Calu3 (cell line): ENCODE measurements around the gene REELD1. TPM values are rescaled to one million over a fixed set of nuclear protein-coding genes. Genes with fewer than 3 reads are reported as not detected.

Experiments used
- BruUV-seq: library from RNA; stranded (reverse); fragments of 400-500 nt; replicated peaks from 2 replicates; lab custom pipeline; 2021; lab: Mats Ljungman, UMichigan
- CTCF ChIA-PET: fragments of 300-600 bp; sonication (Branson Sonifier 250); formaldehyde crosslinking; loops from one replicate; lab custom pipeline; 2022; ENCODE audit warnings: antibody characterized with exemption; lab: Charles Lee
- DNase-seq: peaks from one replicate; pipeline ENCODE4 v3.0.0; 2022
- H3K27ac Mint-ChIP-seq: one replicate; pipeline ENCODE4 v1.8.0; 2022; ENCODE audit warnings: mixed read lengths; ENCODE audit not compliant: unreplicated experiment
- H3K27me3 Mint-ChIP-seq: one replicate; pipeline ENCODE4 v1.8.0; 2022; ENCODE audit warnings: mixed read lengths; ENCODE audit not compliant: unreplicated experiment
- H3K36me3 Mint-ChIP-seq: one replicate; pipeline ENCODE4 v1.8.0; 2022; ENCODE audit warnings: mild to moderate bottlenecking, moderate library complexity, mixed read lengths; ENCODE audit not compliant: insufficient read depth, unreplicated experiment
- H3K4me1 Mint-ChIP-seq: one replicate; pipeline ENCODE4 v1.8.0; 2022; ENCODE audit warnings: mild to moderate bottlenecking, low read depth, mixed read lengths; ENCODE audit not compliant: unreplicated experiment
- H3K4me3 Mint-ChIP-seq: one replicate; pipeline ENCODE4 v1.8.0; 2022; ENCODE audit warnings: mild to moderate bottlenecking, low read depth, moderate library complexity, mixed read lengths; ENCODE audit not compliant: unreplicated experiment
- H3K9me3 Mint-ChIP-seq: one replicate; pipeline ENCODE4 v1.8.0; 2022; ENCODE audit warnings: low read depth, mixed read lengths; ENCODE audit not compliant: unreplicated experiment
- intact Hi-C: fragments of 100-400 bp; cut with micrococcal nuclease; formaldehyde crosslinking; loops from one replicate; pipeline ENCODE4 v1.10.0; 2022; ENCODE audit not compliant: unreplicated experiment
- total RNA-seq: library from RNA; stranded (reverse); gene quantifications from 2 replicates; pipeline ENCODE4 v1.2.3, GENCODE V29; 2022
- TF ChIP-seq, protein P1 (sequence below): fragments of 200-600 bp; IDR thresholded peaks from one replicate; pipeline ENCODE4 v1.8.0; 2022; ENCODE audit warnings: antibody characterized with exemption; ENCODE audit not compliant: unreplicated experiment

The REELD1 gene
- total RNA-seq, 1 experiment from 2014 or later: not detected

DNA sequence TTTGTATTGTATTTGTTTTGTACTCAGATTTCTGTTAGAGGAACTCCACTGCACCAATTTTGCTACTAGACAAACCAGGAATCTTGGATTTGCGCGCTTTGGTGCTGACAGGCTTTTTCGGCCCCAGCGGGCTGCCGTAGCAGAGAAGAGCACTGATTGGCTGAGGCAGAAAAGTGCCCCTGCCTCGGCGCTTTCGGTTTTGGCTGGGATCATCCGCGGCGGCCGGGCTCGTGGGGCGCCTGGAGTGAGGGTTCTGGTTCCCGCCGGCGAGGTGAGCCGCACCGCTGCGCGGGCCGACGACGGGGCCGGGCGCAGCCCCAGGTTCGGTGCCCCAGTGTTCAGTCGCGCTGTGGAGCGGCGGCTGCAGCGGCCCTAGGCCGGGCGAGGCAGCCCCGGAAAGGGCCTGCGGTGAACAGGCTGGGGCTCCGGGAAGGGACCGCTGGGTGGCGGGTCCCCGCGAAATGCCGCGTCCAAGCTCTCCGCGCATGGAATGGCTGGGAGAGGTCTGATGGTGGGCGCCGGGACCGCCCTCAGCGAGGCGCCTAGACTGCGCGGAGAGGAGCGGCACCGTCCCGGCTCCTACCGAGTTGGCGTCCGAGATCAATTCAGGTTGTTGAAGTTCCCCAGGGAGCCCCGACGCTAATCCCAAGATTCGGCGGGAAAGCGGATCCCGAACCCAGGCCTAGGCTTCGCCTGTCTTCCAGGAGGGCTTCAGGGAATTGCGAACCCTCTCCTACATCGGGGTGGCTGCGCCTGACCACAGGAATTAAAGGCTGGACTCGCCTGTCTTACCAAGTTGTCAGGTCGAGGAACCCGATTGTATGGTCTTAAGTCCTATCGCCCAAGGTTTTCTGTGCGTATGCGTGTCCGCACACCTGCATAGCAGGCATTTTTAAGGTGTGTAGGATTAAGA lies 38.5 kb upstream of the REELD1 start, which contains the start of gene LSM6:
LSM6 (plus strand) TSS at position 178 of the 913 bp plus-strand sequence. CDS start 7,204 bp downstream, outside the sequence.
- intact Hi-C loops: loop anchor here (5.0 to 10.0 kb wide), 2 partner anchors 241 to 922 kb away; partner anchors contain the start of gene ZNF827
- Mint-ChIP-seq H3K27me3 (no peaks in the 10 kb centered on the region), H3K4me1 (peaks cover 8% of the 10 kb centered on the region), H3K4me3 (peak within 1 kb of the TSS; percentile 68), H3K27ac (peak within 1 kb of the TSS; percentile 69), H3K36me3 (peaks cover 16% of the 10 kb centered on the region), H3K9me3 (no peaks in the 10 kb centered on the region)
- BruUV-seq: TSS peak; percentile 59
- CTCF ChIA-PET: no interaction called here
- TF ChIP-seq, protein P1, sequence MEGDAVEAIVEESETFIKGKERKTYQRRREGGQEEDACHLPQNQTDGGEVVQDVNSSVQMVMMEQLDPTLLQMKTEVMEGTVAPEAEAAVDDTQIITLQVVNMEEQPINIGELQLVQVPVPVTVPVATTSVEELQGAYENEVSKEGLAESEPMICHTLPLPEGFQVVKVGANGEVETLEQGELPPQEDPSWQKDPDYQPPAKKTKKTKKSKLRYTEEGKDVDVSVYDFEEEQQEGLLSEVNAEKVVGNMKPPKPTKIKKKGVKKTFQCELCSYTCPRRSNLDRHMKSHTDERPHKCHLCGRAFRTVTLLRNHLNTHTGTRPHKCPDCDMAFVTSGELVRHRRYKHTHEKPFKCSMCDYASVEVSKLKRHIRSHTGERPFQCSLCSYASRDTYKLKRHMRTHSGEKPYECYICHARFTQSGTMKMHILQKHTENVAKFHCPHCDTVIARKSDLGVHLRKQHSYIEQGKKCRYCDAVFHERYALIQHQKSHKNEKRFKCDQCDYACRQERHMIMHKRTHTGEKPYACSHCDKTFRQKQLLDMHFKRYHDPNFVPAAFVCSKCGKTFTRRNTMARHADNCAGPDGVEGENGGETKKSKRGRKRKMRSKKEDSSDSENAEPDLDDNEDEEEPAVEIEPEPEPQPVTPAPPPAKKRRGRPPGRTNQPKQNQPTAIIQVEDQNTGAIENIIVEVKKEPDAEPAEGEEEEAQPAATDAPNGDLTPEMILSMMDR: no peak
- DNase-seq: peak; percentile 77

DNA sequence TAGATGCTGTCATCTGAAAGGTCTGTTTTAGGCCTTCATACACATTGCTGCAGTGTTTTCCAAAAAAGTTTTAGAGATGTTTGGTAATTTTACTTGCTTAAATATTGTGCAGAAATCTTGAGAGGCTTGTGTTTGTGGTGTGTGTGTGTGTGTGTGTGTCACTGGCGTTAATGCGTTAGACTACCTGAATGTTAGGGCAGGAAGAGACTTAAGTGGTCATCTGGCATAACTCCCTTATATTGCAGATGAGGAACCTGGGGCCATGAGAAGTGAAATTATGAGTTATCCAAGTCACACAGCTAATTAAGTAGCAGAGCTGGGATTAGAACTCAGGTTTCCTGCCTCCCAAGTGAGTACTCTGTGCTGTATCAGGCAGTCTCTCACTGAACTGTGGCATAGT lies 37.4 kb upstream of the REELD1 start:
- Mint-ChIP-seq H3K4me1 (peaks cover 8% of the 10 kb centered on the region), H3K27me3 (no peaks in the 10 kb centered on the region), H3K9me3 (no peaks in the 10 kb centered on the region), H3K4me3 (peak overlapping the region; percentile 68), H3K27ac (peak overlapping the region; percentile 58), H3K36me3 (peaks cover 16% of the 10 kb centered on the region)
- CTCF ChIA-PET: no interaction called here
- no TSS peak for BruUV-seq
- intact Hi-C loops: loop anchor here (5.0 to 10.0 kb wide), 2 partner anchors 242 to 920 kb away; partner anchors contain the start of gene ZNF827
- TF ChIP-seq, protein P1: no peak
- DNase-seq: no peak

DNA sequence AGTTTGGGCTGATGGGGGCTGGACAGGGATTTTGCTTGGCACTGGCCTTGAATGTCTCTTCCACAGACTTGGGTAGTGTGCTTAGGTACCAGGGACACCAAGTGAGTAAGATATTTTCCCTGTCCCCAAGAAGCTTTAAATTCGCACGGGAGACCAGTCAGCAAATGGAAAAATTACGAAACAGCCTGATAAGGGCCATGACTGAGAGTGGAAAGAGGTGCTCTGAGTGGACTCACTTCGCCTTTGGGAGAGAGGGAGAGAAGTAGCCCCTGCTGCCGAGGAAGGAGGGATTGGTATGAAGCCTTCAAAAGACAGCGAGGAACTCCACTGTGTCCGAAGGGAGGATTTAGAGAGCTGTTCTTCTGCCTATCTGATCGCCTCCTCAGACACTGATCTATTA lies 36.2 kb upstream of the REELD1 start:
- TF ChIP-seq, protein P1: no peak
- Mint-ChIP-seq H3K27me3 (no peaks in the 10 kb centered on the region), H3K27ac (no peak overlapping the region), H3K4me1 (peaks cover 8% of the 10 kb centered on the region), H3K9me3 (no peaks in the 10 kb centered on the region), H3K36me3 (peaks cover 16% of the 10 kb centered on the region), H3K4me3 (no peak overlapping the region)
- no TSS peak for BruUV-seq
- intact Hi-C loops: loop anchor here (5.0 to 10.0 kb wide), 2 partner anchors 243 to 919 kb away; partner anchors contain the start of gene ZNF827
- DNase-seq: no peak
- CTCF ChIA-PET: no interaction called here

DNA sequence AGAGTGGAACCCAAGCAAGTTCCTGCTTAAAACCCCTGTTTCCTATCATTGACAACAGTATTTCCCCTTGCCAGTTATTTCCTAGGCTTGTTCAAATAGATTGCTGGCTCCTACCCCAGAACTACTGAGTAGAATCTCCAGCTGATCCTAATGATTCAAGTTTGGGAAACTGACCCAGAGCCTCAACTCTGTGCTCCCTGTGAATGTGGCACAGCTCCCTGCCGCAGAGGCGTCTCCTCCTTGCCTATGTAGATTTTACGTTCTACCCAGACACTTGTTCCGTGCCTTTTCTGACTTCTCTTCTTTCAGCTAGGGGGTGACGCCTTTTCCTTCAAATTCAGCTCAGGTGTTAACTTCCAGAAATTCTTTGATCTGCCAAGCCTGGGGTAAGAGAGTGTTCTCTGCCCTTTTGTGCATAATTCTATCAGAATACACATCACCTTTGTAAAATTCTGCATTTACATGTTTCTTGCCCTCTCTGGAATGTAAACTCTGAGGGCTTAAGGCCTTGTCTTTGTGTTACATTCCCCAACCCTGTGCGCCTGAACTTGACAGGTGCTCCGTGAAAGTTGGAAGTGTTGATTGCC lies 34.5 kb upstream of the REELD1 start:
- no peaks in the 10 kb centered on the region for H3K9me3 Mint-ChIP-seq
- intact Hi-C loops: loop anchor here (5.0 to 10.0 kb wide), 2 partner anchors 245 to 917 kb away; partner anchors contain the start of gene ZNF827
- no peak overlapping the region for H3K4me3 Mint-ChIP-seq
- no TSS peak for BruUV-seq
- CTCF ChIA-PET: no interaction called here
- H3K36me3 Mint-ChIP-seq: peaks cover 16% of the 10 kb centered on the region
- peaks cover 8% of the 10 kb centered on the region for H3K4me1 Mint-ChIP-seq
- H3K27me3 Mint-ChIP-seq: no peaks in the 10 kb centered on the region
- TF ChIP-seq, protein P1: no peak
- DNase-seq: no peak
- no peak overlapping the region for H3K27ac Mint-ChIP-seq
